ENCODE measurements around the gene FHIP1A. TPM values are rescaled to one million over a fixed set of nuclear protein-coding genes. Genes with fewer than 3 reads are reported as not detected.
"Not testable (repeated sequence)": the region's sequence is repeated elsewhere in the genome, so short reads cannot be mapped to it uniquely, and the experiment has no call there.

Gene FHIP1A
- total and polyA plus RNA-seq, 3 donors from 2014 or later, result 5.7 to 16.2 (median 13.1) TPM

DNA sequence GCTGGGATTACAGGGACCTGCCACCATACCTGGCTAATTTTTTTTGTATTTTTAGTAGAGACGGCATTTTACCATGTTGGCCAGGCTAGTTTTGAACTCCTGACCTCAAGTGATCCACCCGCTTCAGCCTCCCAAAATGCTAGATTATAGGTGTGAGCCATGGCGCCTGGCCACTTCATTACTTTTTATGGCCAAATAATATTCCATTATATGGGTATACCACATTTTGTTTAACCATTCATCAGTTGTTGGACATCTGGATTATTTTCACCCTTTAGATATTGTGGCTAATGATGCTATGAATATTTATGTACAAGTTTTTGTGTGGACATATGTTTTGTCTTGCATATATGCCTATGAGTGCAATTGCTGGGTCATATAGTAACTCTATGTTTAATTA is 8.6 kb upstream of the FHIP1A start:
- intact Hi-C loops (cut with DNase I; ENCODE audit: low total_unique reads), result no loop called here
- Histone ChIP-seq H3K9me3 (no peaks in the 10 kb centered on the region), H3K4me1 (no peaks in the 10 kb centered on the region), H3K27me3 (no peaks in the 10 kb centered on the region), H3K27ac (no peak overlapping the region), H3K36me3 (ENCODE audit: low read depth, missing control alignments) (no peaks in the 10 kb centered on the region), H3K4me3 (no peak overlapping the region)
- 94 to 96% methylated on average over 3 of the region's 3 CpGs for WGBS, 2 donors
- no peak for DNase-seq
- TF ChIP-seq, protein P1, sequence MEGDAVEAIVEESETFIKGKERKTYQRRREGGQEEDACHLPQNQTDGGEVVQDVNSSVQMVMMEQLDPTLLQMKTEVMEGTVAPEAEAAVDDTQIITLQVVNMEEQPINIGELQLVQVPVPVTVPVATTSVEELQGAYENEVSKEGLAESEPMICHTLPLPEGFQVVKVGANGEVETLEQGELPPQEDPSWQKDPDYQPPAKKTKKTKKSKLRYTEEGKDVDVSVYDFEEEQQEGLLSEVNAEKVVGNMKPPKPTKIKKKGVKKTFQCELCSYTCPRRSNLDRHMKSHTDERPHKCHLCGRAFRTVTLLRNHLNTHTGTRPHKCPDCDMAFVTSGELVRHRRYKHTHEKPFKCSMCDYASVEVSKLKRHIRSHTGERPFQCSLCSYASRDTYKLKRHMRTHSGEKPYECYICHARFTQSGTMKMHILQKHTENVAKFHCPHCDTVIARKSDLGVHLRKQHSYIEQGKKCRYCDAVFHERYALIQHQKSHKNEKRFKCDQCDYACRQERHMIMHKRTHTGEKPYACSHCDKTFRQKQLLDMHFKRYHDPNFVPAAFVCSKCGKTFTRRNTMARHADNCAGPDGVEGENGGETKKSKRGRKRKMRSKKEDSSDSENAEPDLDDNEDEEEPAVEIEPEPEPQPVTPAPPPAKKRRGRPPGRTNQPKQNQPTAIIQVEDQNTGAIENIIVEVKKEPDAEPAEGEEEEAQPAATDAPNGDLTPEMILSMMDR (IDR thresholded peaks at IDR 0.05), result no peak
- no peak for TF ChIP-seq POLR2A (IDR thresholded peaks at IDR 0.05)

DNA sequence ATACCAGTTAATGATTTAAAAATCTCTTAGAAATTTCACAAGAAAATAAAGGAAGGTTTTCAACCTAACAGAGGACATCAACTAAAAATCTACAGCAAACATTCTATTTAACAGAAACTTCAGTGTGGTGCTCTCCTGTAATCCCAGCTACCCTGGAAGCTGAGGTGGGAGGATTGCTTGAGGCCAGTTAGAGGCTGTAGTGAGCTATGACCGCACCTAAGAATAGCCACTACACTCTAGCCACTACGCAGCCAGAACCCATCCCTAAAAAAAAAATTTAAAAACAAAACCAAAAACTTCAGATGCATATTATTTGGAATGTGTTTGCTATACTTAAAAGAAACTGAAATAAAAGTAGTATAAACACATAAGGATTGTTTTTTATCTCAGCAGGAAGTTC is 7.2 kb upstream of the FHIP1A start:
- 79 to 100% methylated on average over 2 of the region's 2 CpGs for WGBS, 2 donors
- TF ChIP-seq POLR2A (IDR thresholded peaks at IDR 0.05), result no peak
- TF ChIP-seq, protein P1 (IDR thresholded peaks at IDR 0.05), result no peak
- no peak for DNase-seq
- no peak overlapping the region for H3K4me3 ChIP-seq
- no peaks in the 10 kb centered on the region for H3K4me1 ChIP-seq
- H3K36me3 ChIP-seq (ENCODE audit: low read depth, missing control alignments), result no peaks in the 10 kb centered on the region
- H3K9me3 ChIP-seq, result no peaks in the 10 kb centered on the region
- intact Hi-C loops (cut with DNase I; ENCODE audit: low total_unique reads), result no loop called here
- no peak overlapping the region for H3K27ac ChIP-seq
- H3K27me3 ChIP-seq, result no peaks in the 10 kb centered on the region

DNA sequence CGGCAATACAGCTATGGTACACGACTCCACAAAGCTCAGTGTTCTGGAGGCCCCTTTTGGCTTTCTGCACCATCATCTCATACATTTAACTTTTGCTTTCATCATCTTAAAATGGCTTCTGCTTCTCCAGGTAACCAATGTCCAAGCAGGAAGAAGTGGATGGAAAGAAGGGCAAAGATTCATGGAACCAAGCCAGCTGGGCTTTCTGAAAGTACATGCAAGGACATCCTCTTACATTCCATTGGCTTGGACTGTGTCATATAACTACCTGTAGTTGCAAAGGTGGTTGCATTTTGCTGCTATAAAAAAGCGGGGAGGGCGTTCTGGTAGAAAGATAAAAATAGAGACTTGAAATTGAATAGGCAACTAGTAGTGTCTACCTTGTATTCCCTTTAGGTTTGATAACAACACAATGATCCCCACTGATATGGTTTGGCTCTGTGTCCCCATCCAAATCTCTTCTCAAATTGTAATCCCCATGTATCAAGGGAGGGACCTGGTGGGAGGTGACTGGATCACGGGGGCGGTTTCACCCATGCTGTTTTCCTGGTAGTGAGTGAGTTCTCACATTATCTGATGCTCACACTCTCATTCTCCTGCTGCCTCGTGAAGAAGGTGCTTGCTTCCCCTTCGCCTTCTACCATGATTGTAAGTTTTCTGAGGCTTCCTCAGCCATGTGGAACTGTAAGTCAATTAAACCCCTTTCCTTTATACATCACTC is 6.7 kb upstream of the FHIP1A start:
- H3K27me3 ChIP-seq, result no peaks in the 10 kb centered on the region
- no peak overlapping the region for H3K4me3 ChIP-seq
- TF ChIP-seq, protein P1 (IDR thresholded peaks at IDR 0.05), result no peak
- no peak for TF ChIP-seq POLR2A (IDR thresholded peaks at IDR 0.05)
- no peak overlapping the region for H3K27ac ChIP-seq
- intact Hi-C loops (cut with DNase I; ENCODE audit: low total_unique reads), result no loop called here
- DNase-seq, result no peak
- H3K9me3 ChIP-seq, result no peaks in the 10 kb centered on the region
- WGBS, 2 donors, result 75 to 82% methylated on average over 8 of the region's 8 CpGs
- no peaks in the 10 kb centered on the region for H3K36me3 ChIP-seq (ENCODE audit: low read depth, missing control alignments)
- no peaks in the 10 kb centered on the region for H3K4me1 ChIP-seq

DNA sequence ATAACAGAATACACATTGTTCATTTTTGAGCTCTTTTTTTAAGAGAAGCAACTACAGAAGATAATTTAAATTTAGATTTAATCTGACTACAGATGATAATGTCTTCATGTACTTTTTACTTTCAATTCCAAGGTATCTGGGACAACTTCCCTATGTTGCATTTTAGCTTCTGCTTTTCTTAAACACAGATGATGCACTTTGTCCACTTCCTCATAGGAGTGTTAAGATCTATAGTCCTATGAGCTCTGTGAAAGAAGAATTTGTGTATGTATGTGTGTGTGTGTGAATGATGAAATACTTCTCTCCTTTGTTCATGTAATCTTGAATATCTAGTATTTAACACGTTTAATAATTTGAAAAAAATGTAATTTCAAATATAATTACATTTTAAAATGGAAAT is 5.3 kb upstream of the FHIP1A start:
- H3K36me3 ChIP-seq (ENCODE audit: low read depth, missing control alignments), result no peaks in the 10 kb centered on the region
- intact Hi-C loops (cut with DNase I; ENCODE audit: low total_unique reads), result no loop called here
- H3K4me3 ChIP-seq, result no peak overlapping the region
- TF ChIP-seq, protein P1 (IDR thresholded peaks at IDR 0.05), result no peak
- TF ChIP-seq POLR2A (IDR thresholded peaks at IDR 0.05), result no peak
- H3K9me3 ChIP-seq, result no peaks in the 10 kb centered on the region
- no peak overlapping the region for H3K27ac ChIP-seq
- DNase-seq, result no peak
- WGBS, 2 donors, result 68 to 85% methylated on average over 1 of the region's 1 CpG
- H3K27me3 ChIP-seq, result no peaks in the 10 kb centered on the region
- H3K4me1 ChIP-seq, result no peaks in the 10 kb centered on the region

DNA sequence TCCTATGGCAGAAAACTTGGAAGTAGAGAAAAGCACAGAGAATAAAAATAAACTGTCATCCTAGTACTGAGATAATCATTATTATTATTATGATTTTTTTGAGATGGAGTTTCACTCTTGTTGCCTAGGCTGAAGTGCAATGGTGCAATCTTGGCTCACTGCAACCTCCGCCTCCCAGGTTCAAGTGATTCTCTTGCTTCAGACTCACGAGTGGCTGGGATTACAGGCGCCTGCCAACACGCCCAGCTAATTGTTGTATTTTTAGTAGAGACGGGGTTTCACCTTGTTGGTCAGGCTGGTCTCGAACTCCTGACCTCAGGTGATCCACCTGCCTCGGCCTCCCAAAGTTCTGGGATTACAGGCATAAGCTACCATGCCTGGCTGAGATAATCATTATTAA is 4.2 kb upstream of the FHIP1A start:
- DNase-seq; intact Hi-C loops (cut with DNase I; ENCODE audit: low total_unique reads); H3K27me3 ChIP-seq; H3K27ac ChIP-seq; H3K9me3 ChIP-seq; H3K4me3 ChIP-seq; H3K4me1 ChIP-seq; H3K36me3 ChIP-seq (ENCODE audit: low read depth, missing control alignments): not testable (repeated sequence)
- 94 to 96% methylated on average over 7 of the region's 7 CpGs for WGBS, 2 donors

Data from testis (tissue), 3 donors.